OCI-LY3 (cell line): ENCODE results near the gene OGA.

Source experiments
- H2AFZ ChIP-seq: fragments of 200-600, 300-600 bp; shearing (Covaris generic); 2 replicates; pipeline ENCODE4 v1.6.0; 2014; ENCODE audit warnings: antibody characterized with exemption, low read depth, low read length
- H3K27ac ChIP-seq: fragments of 200-600, 300-600 bp; sonication (generic); 2 replicates; pipeline ENCODE4 v1.5.1; 2014; ENCODE audit warnings: mild to moderate bottlenecking, low read length, moderate library complexity, mixed read lengths
- H3K27me3 ChIP-seq: fragments of 200-600, 300-600 bp; sonication (generic); 2 replicates; pipeline ENCODE4 v1.6.1; 2014; ENCODE audit warnings: low read depth, low read length, mixed read lengths
- H3K36me3 ChIP-seq: fragments of 200-600, 300-600 bp; sonication (generic); replicated peaks from 2 replicates; pipeline ENCODE3; 2014; ENCODE audit warnings: low read depth, low read length, mixed read lengths
- H3K4me1 ChIP-seq: fragments of 300-600, 200-600 bp; sonication (generic); 2 replicates; pipeline ENCODE4 v1.6.1; 2014; ENCODE audit warnings: low read length, mixed read lengths
- H3K4me2 ChIP-seq: fragments of 200-600, 300-600 bp; sonication (generic); 2 replicates; pipeline ENCODE4 v1.6.1; 2014; ENCODE audit warnings: low read length, mixed read lengths
- H3K4me3 ChIP-seq: fragments of 300-600, 200-600 bp; sonication (generic); 2 replicates; pipeline ENCODE4 v1.5.1; 2014; ENCODE audit warnings: antibody characterized with exemption, mild to moderate bottlenecking, low read length, moderate library complexity
- H3K79me2 ChIP-seq: fragments of 300-600, 200-600 bp; shearing (Covaris generic); 2 replicates; pipeline ENCODE4 v1.6.1; 2014; ENCODE audit warnings: mild to moderate bottlenecking, low read length, mixed read lengths
- H3K9ac ChIP-seq: fragments of 300-600, 200-600 bp; shearing (Covaris generic); 2 replicates; pipeline ENCODE4 v1.6.0; 2014; ENCODE audit warnings: mild to moderate bottlenecking, low read length, moderate library complexity
- H3K9me3 ChIP-seq: fragments of 200-600, 300-600 bp; shearing (Covaris generic); 2 replicates; pipeline ENCODE4 v1.6.1; 2014; ENCODE audit warnings: low read length, mixed read lengths; ENCODE audit not compliant: insufficient read depth
- H4K20me1 ChIP-seq: fragments of 200-600, 300-600 bp; sonication (generic); 2 replicates; pipeline ENCODE4 v1.6.1; 2016; ENCODE audit warnings: low read length, mixed read lengths; ENCODE audit not compliant: insufficient read depth
- CTCF ChIP-seq: fragments of 200-600, 300-600 bp; sonication (generic); IDR thresholded peaks from 2 replicates; pipeline ENCODE4 v1.5.1; 2014; ENCODE audit warnings: antibody characterized with exemption, low read length, low read depth
- EZH2phosphoT487 ChIP-seq: fragments of 200-600 bp; shearing (Covaris generic); IDR thresholded peaks from 2 replicates; pipeline ENCODE4 v1.6.1; 2018; ENCODE audit warnings: antibody characterized with exemption, mixed run types, low read depth

Gene OGA

GRCh38 chr10:101762736-101763135, 55.5 kb downstream of the OGA start:
- Histone ChIP-seq H4K20me1 (no peaks in the 10 kb centered on the region), H3K9ac (no peak overlapping the region), H3K4me3 (no peak overlapping the region), H2AFZ (no peak overlapping the region), H3K27ac (no peak overlapping the region), H3K27me3 (no peaks in the 10 kb centered on the region), H3K9me3 (no peaks in the 10 kb centered on the region), H3K4me1 (no peaks in the 10 kb centered on the region), H3K4me2 (no peak overlapping the region), H3K79me2 (no peaks in the 10 kb centered on the region), H3K36me3 (no peaks in the 10 kb centered on the region)
- TF ChIP-seq EZH2phosphoT487 (no peak), CTCF (no peak)

- H3K27ac ChIP-seq = no peak overlapping the region
- TF ChIP-seq EZH2phosphoT487 (no peak), CTCF (no peak)
- no peak overlapping the region for H3K4me3 ChIP-seq
- H3K9ac ChIP-seq = no peak overlapping the region
- no peaks in the 10 kb centered on the region for H3K36me3 ChIP-seq
- no peak overlapping the region for H2AFZ ChIP-seq
- H3K9me3 ChIP-seq = no peaks in the 10 kb centered on the region
- no peaks in the 10 kb centered on the region for H3K27me3 ChIP-seq
- no peaks in the 10 kb centered on the region for H3K79me2 ChIP-seq
- H4K20me1 ChIP-seq = no peaks in the 10 kb centered on the region
- H3K4me2 ChIP-seq = no peak overlapping the region
- H3K4me1 ChIP-seq = peaks cover 3% of the 10 kb centered on the region; the same call in 1 of the 2 replicates
These were observed 57.0 kb downstream of the OGA start for GRCh38 chr10:101761226-101761625.

- Histone ChIP-seq H3K36me3 (no peaks in the 10 kb centered on the region), H3K4me2 (no peak overlapping the region), H2AFZ (no peak overlapping the region), H3K27me3 (no peaks in the 10 kb centered on the region), H3K9me3 (no peaks in the 10 kb centered on the region), H3K9ac (no peak overlapping the region), H3K27ac (no peak overlapping the region), H3K4me1 (peaks cover 4% of the 10 kb centered on the region; the same call in 1 of the 2 replicates), H3K79me2 (no peaks in the 10 kb centered on the region), H4K20me1 (no peaks in the 10 kb centered on the region), H3K4me3 (no peak overlapping the region)
- TF ChIP-seq CTCF (no peak), EZH2phosphoT487 (no peak)
These were observed 57.7 kb downstream of the OGA start for GRCh38 chr10:101760510-101760909.

- no peak overlapping the region for H3K4me3 ChIP-seq
- no peak overlapping the region for H3K27ac ChIP-seq
- no peak overlapping the region for H2AFZ ChIP-seq
- H3K4me1 ChIP-seq = peaks cover 4% of the 10 kb centered on the region; the same call in 1 of the 2 replicates
- H3K9me3 ChIP-seq = no peaks in the 10 kb centered on the region
- H3K9ac ChIP-seq = no peak overlapping the region
- H3K36me3 ChIP-seq = no peaks in the 10 kb centered on the region
- no peak overlapping the region for H3K4me2 ChIP-seq
- TF ChIP-seq EZH2phosphoT487 = no peak
- no peak for TF ChIP-seq CTCF
- H4K20me1 ChIP-seq = no peaks in the 10 kb centered on the region
- H3K79me2 ChIP-seq = no peaks in the 10 kb centered on the region
- no peaks in the 10 kb centered on the region for H3K27me3 ChIP-seq
These were observed 58.7 kb downstream of the OGA start for GRCh38 chr10:101759309-101760247.
